Astrocyte (in vitro differentiated cells and primary cell): ENCODE data around the gene ZNF253.

Experiments
- CTCF ChIP-seq: IDR thresholded peaks from 2 replicates; pipeline ENCODE4 v1.5.1; 2011; ENCODE audit warnings: low read depth, mild to moderate bottlenecking, inconsistent platforms, low read length, moderate library complexity; ENCODE audit not compliant: insufficient read depth
- EZH2 ChIP-seq: IDR thresholded peaks from 2 replicates; pipeline ENCODE4 v1.6.1; 2012; ENCODE audit warnings: mild to moderate bottlenecking, low read length, inconsistent platforms; ENCODE audit not compliant: insufficient read depth

GRCh38 chr19:19884583-19884982 lies 18.9 kb downstream of the ZNF253 start:
- TF ChIP-seq CTCF, result no peak
- TF ChIP-seq EZH2, result no peak
